HFFc6 (cell line): ENCODE data around the gene AGPAT2. TPM values are rescaled to one million over a fixed set of nuclear protein-coding genes. Genes with fewer than 3 reads are reported as not detected.

Experiments
- DNase-seq: peaks from one replicate; pipeline ENCODE4 v3.0.0-alpha.2; 2018
- H3K27ac Mint-ChIP-seq: 2 replicates; pipeline ENCODE4 v1.8.0; 2020; ENCODE audit warnings: mild to moderate bottlenecking, mixed read lengths
- H3K27me3 Mint-ChIP-seq: 2 replicates; pipeline ENCODE4 v1.8.0; 2021; ENCODE audit warnings: mild to moderate bottlenecking, moderate library complexity, mixed read lengths; ENCODE audit not compliant: insufficient read depth
- H3K36me3 Mint-ChIP-seq: 2 replicates; pipeline ENCODE4 v1.8.0; 2021; ENCODE audit warnings: low read depth, mixed read lengths
- H3K4me1 Mint-ChIP-seq: 2 replicates; pipeline ENCODE4 v1.8.0; 2020; ENCODE audit warnings: low read depth, mixed read lengths
- H3K4me3 Mint-ChIP-seq: 2 replicates; pipeline ENCODE4 v1.8.0; 2020; ENCODE audit warnings: mild to moderate bottlenecking, moderate library complexity, mixed read lengths
- H3K9me3 Mint-ChIP-seq: 2 replicates; pipeline ENCODE4 v1.8.0; 2020; ENCODE audit warnings: mild to moderate bottlenecking, mixed read lengths
- CTCF ChIP-seq: fragments of 200-600 bp; sonication (generic); IDR thresholded peaks from 2 replicates; pipeline ENCODE4 v1.5.0; 2021; ENCODE audit warnings: antibody characterized with exemption, mild to moderate bottlenecking
- total RNA-seq, 6 experiments: library from RNA; stranded (reverse); fragmentation: NEBNext Ultra II Directional; extraction: Animal tissue kit (Norgen Biotek cat#: 25700); gene quantifications; 2 replicates in 1 of 6; 3 replicates in 5 of 6; pipeline ENCODE4 v1.2.3, GENCODE V29; 2021

Gene AGPAT2
- total RNA-seq, 6 experiments from 2014 or later = 48.7 to 58.4 (median 54.8) TPM

- Mint-ChIP-seq H3K9me3 (no peaks in the 10 kb centered on the region), H3K27me3 (peaks cover 5% of the 10 kb centered on the region; the same call in 1 of the 2 replicates), H3K4me3 (no peak overlapping the region), H3K4me1 (no peaks in the 10 kb centered on the region), H3K27ac (no peak overlapping the region), H3K36me3 (no peaks in the 10 kb centered on the region)
- DNase-seq = no peak
- TF ChIP-seq CTCF = no peak
These were observed 59.6 kb downstream of the AGPAT2 start for GRCh38 chr9:136627703-136628102.

GRCh38 chr9:136626740-136627642, 60.3 kb downstream of the AGPAT2 start:
- Mint-ChIP-seq H3K27ac (no peak overlapping the region), H3K4me3 (no peak overlapping the region), H3K4me1 (no peaks in the 10 kb centered on the region), H3K9me3 (no peaks in the 10 kb centered on the region), H3K27me3 (peaks cover 5% of the 10 kb centered on the region; the same call in 1 of the 2 replicates), H3K36me3 (no peaks in the 10 kb centered on the region)
- DNase-seq = no peak
- peak; percentile 25; the same call in 1 of the 2 replicates for TF ChIP-seq CTCF

GRCh38 chr9:136626066-136626725, 61.1 kb downstream of the AGPAT2 start:
- Mint-ChIP-seq H3K27me3 (peaks cover 5% of the 10 kb centered on the region; the same call in 1 of the 2 replicates), H3K4me1 (no peaks in the 10 kb centered on the region), H3K36me3 (no peaks in the 10 kb centered on the region), H3K4me3 (no peak overlapping the region), H3K27ac (no peak overlapping the region), H3K9me3 (no peaks in the 10 kb centered on the region)
- no peak for DNase-seq
- no peak for TF ChIP-seq CTCF

GRCh38 chr9:136625101-136626065, 61.9 kb downstream of the AGPAT2 start:
- Mint-ChIP-seq H3K27me3 (peaks cover 5% of the 10 kb centered on the region; the same call in 1 of the 2 replicates), H3K27ac (no peak overlapping the region), H3K4me1 (no peaks in the 10 kb centered on the region), H3K36me3 (no peaks in the 10 kb centered on the region), H3K4me3 (no peak overlapping the region), H3K9me3 (no peaks in the 10 kb centered on the region)
- TF ChIP-seq CTCF = peak; percentile 57; the same call in 1 of the 2 replicates
- DNase-seq = peak; percentile 10
